NCI-H2107 (cell line): Measurements from ENCODE around the gene CCDC59.
"Not testable (repeated sequence)": the region's sequence is repeated elsewhere in the genome, so short reads cannot be mapped to it uniquely, and the experiment has no call there.

Source experiments
- DNase-seq: peaks from one replicate; lab custom pipeline; 2025; lab: John Stamatoyannopoulos, UW

CCDC59 gene, protein sequence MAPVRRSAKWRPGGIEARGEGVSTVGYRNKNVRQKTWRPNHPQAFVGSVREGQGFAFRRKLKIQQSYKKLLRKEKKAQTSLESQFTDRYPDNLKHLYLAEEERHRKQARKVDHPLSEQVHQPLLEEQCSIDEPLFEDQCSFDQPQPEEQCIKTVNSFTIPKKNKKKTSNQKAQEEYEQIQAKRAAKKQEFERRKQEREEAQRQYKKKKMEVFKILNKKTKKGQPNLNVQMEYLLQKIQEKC

DNA sequence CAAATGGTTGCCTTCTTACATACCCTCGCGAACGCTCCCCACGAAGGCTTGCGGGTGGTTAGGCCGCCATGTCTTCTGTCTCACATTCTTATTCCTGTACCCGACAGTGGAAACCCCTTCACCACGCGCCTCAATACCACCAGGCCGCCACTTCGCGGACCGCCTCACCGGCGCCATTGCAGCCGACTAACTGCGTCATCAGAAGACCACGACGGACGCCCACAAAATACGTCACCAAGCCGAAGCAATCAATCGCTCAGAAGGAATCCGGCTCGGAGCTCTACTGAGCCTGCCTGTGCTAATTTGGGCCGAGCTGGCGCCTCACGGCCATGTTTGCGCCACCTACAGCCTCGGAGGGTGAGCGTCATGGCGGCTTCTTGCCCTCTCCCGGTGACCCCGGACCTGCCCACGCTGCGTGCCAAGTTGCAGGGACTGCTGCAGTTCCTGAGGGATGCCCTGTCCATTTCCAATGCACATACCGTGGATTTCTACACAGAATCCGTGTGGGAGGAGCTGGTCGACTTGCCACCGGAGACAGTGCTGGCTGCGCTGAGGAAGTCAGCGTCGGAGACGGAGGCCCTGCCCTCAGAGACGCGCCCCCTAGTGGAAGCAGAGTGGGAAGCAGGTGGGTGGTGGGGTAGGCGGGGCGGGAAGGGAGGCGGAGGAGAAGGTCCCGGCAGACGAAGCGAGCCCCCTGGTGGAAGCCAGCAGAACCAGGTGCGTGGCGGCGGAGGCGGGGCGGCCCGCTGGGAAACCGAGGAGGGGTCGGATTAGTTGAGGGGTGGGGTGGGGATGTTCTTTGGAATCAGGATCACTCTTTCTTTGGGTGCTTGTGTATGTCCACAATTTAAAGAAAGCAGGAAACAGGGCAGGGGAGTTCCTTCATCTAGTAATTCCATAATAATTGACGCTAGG, at the start of gene CCDC59, which contains the start of gene METTL25:
Gene CCDC59, minus strand, starts transcription at position 188 of the 915 bp plus-strand sequence. Its CDS starts 11 bp downstream, at position 177.
Gene METTL25, plus strand, starts transcription at position 330 of the 915 bp plus-strand sequence. Its CDS starts 37 bp downstream, at position 367.
- peak; percentile 95 for DNase-seq

DNA sequence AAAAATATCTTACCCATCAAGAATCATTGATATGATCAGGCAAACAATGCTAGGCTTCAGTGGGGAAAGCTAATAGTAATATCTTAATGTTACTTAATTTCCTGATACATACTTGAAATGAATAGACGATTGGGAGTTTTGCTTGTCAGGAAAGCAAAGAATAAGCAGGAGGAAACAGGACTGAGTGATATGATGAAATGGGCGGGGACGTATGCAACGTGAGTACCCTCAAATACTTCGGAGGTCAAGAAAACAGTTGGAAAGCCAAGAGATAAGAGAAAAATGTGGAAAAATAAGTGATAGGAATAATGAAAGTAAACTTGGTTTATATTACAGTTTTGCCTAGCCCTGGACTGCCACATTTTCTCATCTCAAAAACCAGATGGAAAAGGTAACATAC, 49.3 kb upstream of the CCDC59 start:
- no peak for DNase-seq

DNA sequence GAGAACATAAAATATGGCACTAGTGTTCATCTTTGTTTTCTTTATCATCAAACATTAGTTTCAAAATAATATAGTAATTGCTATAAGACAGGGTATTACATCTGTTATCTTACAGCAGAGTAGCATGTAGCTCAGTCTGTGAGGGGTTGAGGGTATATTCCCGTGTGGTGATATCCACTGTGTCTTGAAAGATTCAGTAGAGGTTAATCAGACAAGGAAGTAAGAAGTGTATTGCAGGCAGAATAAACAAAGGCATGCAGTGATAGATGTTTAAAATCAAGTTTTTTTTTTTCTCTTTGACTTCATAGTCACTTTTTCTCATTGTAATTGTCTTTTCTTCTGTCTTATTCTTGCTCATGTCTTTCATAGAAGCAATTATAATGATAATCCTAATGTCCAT, 48.5 kb upstream of the CCDC59 start:
- no peak for DNase-seq

DNA sequence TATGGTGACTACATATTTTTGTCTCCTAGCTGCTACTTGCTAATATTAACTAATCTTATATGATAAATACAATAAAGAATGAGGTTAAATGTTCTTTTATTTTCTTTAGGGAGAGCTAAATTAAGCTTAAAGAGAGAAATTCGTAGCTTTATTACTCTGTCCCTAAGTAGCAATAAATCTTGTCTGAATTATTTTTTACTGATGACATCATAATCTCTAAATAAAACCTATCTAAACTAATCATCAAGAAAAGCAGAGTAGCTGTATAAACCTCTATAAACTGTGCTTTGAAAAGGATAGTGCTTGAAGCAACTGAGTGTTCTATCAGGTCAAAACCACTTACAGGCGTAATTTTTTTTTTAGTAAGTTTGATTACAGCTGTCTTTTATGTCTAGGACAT, 42.6 kb upstream of the CCDC59 start:
- no peak for DNase-seq

DNA sequence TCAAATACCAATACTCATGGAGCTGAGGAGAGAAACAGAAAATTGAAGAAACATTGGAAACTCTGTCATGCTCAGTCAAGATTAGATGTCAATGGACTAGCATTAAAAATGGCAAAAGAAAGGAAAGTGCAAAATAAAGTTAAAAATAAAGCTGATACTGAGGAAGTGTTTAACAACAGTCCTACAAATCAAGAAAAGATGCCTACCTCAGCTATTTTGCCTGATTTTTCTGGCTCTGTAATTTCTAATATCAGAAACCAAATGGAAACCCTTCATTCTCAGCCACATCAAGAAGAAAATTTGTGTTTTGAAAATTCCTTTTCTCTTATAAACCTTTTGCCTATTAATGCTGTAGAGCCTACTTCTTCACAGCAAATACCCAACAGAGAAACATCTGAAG, 40.7 kb upstream of the CCDC59 start:
- no peak for DNase-seq

DNA sequence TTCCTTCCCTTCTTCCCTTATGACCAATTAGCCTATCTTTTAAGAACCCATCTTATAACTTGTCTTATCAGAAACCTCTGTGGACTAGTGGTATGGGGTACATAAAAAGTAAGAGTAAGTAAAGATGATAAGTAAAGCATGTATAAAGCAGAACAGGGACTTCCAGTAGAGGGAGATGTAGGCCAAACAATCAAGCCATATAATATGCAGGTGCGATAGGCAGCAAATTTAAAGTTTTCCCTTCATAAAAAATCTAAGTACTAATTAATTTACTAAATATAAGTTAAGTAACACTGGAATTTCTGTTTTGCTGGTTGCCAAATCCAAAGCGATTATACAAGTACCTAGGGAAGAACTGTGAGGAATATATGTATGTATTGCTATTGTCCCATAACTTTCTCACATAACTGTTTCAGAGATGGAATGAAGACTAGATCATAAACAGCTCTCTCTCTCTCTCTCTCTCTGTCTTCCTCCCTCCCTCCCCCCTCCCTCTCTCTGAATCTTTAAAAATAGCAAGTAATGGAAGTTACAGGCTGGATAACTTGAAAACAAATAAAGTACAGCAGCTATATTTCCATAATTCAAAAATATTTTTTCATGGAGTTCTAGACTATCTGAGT, 25.9 kb upstream of the CCDC59 start:
- no peak for DNase-seq

DNA sequence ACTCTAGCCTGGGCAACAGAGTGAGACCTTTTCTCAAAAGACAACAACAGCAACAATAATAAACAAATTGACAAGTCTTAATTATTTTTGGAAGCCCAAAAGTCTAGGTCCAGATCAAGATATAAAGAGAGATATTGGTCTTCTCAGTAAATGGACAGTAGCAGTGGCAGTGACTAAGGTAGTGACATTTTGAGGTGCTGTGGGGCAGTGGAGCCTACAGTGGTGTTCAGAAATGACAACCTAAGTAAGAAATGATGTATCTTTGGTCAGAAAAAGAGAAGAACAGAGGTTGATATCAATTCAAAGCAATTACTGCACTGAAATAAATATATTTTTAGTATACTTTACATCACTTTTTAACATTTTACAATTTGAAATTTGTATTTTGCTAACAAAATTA, 20.8 kb upstream of the CCDC59 start:
- no peak for DNase-seq

DNA sequence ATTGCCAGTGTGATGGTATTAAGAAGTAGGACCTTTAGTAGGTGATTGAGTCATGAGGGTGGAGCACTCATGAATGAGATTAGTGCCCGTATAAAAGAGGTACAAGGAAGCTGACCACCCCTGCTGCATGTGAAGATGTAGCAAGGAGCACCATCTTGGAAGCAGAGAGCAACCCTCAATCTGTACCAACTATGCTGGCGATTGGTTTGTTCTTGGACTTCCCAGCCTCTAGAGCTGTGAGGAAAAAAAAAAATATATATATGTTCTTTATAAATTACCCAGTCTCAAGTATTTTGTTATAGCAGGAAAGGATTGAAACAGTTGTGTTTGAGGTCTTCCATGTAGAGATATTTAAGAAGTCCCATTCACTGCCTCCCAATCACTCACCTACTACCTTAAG, 17.0 kb upstream of the CCDC59 start:
- DNase-seq: no peak

DNA sequence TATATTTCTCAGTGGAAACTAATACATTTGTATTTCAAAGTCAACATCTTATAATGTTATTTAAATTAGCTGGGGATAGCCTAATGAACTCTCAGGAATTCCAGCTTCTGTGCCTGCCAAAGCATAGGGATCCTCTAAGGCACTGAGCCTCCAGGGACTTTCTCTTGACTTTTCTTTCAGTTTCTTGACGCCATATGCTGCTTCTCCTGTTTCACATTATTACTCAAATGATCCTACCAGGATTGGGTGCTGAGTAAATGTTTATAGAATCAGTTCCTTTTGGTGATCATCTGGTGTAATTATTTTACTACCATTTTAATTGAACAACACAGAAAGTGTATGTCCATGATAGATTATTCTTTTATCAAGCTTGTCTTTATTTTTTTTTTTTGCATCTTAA, 8.0 kb upstream of the CCDC59 start:
- DNase-seq: no peak

DNA sequence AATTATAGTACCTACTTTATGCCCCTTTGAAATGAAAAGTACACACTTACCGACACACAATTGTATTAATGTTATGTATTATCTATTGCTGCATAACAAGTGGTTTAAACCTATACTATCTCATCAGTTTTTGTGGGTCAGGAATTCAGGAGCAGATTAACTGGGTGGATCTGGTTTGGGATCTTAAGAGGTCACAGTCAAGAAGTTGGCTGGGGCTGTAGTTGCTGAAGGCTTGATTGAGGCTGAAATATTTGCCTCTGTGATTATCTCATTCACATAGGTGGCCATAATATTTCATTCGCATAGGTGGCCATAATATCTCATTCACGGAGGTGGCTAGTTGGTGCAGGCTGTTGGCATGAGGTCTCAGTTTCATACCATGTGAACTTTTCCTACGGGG, 5.8 kb upstream of the CCDC59 start:
- no peak for DNase-seq

DNA sequence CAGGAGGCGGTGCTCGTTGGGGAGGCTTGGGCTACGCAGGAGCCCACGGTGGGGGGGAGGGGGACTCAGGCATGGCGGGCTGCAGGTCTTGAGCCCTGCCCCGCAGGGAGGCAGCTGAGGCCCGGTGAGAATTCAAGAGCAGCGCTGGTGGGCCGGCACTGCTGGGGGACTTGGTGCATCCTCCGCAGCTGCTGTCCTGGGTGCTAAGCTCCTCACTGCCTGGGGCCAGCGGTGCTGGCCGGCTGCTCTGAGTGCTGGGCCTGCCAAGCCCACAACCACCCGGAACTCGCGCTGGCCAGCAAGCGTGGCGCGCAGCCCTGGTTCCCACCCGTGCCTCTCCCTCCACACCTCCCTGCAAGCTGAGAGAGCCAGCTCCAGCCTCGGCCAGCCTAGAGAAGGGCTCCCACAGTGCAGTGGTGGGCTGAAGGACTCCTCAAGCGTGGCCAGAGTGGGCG, 3.3 kb upstream of the CCDC59 start:
- no peak for DNase-seq

DNA sequence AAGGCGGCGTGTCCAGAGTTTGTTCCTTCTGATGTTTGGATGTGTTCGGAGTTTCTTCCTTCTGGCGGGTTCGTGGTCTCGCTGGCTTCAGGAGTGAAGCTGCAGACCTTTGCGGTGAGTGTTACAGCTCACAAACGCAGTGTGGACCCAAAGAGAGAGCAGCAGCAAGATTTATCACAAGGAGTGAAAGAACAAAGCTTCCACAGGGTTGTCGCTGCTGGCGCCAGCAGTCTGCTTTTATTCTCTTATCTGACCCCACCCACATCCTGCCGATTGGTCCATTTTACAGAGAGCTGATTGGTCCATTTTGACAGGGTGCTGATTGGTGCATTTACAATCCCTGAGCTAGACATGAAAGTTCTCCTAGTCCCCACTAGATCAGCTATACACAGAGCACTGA, 2.6 kb upstream of the CCDC59 start:
- not testable (repeated sequence) for DNase-seq

DNA sequence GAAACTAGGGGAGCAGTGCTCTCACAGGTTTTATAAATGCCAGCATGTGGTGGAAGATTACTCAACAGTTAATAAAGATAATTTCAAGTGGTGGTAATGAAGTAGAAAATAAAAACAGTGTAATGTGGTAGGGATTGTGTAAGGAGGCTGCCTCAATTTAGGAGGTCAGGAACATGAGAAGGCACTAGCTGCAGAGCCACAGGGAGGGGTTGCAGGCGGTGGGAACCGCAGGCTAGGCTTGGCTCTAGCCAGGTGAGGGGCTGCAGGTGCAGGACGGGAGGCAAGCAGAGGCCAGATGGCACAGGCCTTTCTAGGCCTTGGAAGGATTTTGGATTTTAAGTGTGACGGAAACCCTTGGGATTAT, 910 bp upstream of the CCDC59 start:
- DNase-seq: peak; percentile 55

DNA sequence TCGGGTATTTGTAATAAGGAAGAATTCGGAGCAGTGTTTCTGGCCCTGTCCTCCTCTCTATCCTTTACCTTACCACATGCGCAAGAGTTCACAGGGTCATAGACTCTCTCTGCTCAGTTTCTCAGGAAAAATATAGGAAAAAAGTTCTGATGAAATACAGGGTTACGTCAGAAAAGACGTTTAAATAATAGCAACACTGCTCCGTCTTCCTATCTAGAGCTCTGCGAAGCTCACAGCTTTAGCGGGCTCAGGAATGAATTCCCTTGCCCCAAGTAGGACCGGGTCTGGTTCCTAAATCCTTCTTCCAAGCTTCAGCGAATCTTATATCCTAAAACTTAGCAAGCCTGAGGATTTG, 365 bp downstream of the CCDC59 start:
- no peak for DNase-seq

DNA sequence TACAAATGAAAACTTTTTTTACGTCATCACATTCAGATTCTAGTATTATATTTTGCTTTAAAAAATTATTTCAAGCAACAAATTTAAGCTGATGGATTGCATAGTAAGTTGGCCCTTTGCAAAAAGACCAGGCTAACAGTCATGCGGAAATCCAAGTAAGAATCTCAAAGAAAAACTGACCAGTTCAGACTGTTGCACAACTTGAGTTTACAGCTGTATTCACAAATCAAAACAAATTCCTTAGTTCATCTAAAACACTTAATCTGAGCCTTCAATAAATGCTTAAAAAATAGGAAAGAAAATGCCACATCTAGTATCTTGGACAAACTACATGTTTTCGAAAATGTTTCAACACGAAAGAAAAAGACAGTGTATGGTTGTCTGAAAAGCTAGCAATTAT, 847 bp downstream of the CCDC59 start:
- DNase-seq: no peak

DNA sequence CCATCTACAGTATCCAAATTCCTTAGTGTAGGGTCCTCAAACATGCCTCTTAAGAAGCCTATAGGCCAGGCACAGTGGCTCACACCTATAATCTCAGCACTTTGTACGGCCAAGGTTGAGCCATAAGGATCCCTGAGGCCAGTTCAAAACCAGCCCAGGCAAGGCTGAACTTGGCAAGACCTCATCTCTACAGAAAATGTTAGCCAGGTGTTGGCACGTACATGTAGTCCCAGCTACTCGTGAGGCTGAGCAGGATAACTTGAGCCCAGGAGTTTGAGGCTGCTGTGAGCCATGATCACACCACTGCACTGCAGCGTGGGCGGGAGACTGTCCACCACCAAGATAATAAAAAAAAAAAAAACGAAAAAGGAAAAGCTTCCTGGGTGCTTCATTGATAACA, 6.8 kb downstream of the CCDC59 start:
- DNase-seq: no peak

DNA sequence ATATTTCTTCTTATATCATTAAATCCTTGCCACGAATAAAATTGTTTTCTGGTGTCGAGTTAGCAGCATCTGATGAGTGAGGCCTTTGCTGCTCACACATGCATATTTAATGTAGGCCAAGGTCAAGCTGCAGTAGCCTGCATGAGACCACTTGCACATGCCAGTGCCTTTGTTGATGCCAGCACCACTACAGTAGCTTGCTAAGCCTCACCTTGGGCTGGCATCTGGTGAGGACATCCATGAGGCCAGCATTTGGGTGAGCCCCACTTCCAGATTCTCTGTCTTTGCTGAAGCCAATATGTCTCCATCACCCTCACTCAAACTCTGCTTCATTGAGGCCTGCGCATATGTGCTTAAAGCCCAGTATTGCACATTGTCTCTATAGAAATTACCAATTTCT, 8.0 kb downstream of the CCDC59 start:
- DNase-seq: no peak

DNA sequence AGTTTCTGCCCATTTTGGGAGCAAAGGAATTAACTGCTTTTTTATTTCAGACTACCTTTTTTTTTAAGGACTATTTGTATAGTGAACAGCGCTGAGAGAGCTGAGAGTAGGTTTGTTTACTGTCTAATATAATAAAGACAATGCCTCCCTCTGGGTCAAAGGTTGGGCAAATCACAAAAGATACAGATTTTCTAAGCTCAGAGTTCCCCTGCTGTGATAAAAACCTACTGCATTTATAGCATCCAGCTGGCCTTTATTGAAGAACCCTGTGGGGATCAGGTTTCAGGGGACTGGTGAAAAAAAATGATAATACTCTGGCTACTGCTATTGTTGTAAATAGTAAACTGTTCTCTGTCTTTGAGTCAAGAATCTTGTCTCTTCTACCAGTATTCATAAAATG, 28.7 kb downstream of the CCDC59 start:
- DNase-seq: peak; percentile 37

DNA sequence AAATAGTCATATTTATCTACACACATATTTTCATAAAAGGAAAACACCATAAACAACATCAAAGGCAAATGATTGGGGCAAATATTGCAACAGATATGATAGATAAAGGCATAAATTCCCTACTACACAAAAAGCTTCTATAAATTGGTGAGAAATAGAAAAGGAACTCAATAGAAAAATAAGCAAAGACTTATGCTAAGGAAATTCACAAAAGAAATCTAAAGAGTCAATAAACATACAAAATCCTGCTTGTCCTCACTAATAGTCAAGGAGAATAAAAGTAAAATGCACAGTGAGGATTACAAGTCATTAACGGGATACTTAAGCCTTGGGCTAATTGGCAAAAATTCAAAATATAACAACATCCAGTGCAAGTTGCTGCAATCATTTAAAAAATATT, 30.3 kb downstream of the CCDC59 start:
- no peak for DNase-seq

DNA sequence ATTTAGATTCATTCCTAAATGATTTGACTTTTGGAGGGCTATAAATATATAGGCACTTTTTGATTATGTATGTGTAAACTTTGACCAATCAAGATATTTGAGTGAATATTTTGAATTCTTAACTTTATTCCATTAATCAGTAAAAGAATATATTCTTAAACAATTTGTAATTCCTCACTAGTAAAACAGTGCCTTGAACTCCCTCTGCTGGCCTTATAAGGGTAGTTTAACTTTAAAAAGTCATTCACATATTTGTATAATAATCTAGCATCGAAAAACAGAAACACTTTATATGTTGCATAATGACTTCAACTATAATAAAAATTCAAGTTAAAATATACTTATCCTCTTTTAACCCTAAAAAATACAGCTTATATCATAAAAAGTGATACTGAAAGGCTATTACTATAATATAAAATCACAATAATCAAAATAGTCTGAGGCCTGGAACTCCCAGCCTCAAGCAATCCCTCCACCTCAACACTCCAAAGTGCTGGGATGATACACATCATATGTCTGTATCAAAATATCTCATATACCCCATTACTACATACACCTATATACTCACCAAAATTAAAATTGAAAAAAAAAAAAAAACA, 31.2 kb downstream of the CCDC59 start:
- DNase-seq: no peak

DNA sequence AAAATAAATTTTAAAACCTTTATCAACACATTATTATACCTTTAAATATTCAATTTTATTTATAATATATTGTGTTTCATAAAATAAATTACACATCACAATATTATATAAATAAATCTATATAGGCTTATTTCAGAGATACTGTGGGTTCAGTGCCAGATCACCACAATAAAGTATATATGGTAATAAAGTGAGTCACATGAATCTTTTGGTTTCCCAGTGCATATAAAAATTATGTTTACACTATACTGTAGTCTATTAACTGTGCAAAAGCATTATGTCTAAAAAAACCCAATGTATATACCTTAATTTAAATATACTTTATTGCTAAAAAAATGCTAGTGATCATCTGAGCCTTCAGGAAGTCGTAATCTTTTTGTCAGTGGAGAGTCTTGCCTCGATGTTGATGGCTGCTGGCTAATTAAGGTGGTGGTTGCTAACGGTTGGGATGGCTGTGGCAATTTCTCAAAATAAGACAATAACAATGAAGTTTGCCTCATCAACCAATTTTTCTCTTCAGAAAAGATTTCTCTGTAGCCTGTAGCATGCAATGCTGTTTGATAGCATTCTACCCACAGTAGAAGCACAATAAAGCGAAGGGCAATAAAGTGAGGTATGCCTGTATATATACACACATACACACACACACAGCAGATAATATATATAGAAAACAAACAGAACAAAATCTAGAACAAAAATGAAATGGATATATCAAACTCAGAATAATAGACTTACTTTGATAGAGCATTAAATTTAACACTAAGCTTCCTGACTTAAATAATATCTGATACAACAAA, 32.4 kb downstream of the CCDC59 start:
- DNase-seq: no peak

DNA sequence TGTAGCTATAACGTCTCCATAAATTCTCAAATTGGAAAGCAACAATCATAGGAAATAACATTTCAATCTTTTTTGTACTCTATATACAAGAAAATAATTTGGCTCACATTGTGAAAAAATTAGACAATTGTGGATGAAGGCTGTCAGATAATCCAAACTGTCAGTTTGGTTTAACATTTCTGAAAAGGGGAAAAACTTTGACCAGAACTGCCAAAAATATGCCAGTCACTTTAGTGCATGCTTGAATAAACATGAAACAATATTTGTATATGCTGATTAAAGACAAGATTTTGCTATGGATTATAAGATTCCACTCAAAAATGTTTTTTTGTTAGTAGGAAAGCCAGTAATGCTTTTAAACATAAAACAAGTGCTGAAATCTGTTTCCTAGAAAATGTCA, 38.9 kb downstream of the CCDC59 start:
- DNase-seq: no peak
